C4-2B (cell line): ENCODE data around the gene SYPL2.
"Not testable (repeated sequence)": the region's sequence is repeated elsewhere in the genome, so short reads cannot be mapped to it uniquely, and the experiment has no call there.

Experiments
- H3K27ac ChIP-seq: fragments of 450-650 bp; 2 replicates; pipeline ENCODE4 v1.5.1; 2017
- CTCF ChIP-seq: fragments of 450-650 bp; conservative IDR thresholded peaks from 2 replicates; pipeline ENCODE4 v1.5.1; 2017; ENCODE audit warnings: mild to moderate bottlenecking
- ZFX ChIP-seq: fragments of 450-650 bp; IDR thresholded peaks from 2 replicates; pipeline ENCODE4 v1.6.1; 2017

Gene SYPL2

DNA sequence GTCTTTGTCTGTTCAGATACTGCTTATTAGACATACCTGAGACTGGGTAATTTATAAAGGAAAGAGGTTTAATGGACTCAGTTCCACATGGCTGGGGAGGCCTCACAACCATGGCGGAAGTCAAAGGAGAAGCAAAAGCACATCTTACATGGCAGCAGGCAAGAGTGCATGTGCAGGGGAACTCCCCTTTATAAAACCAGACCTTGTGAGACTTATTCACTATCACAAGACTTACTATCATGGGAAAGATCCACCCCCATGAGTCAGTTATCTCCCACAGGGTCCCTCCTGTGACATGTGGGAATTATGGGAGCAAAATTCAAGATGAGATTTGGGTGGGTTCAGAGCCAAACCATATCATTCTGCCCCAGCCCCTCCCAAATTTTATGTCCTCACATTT lies 33.0 kb upstream of the SYPL2 start:
- no peak overlapping the region for H3K27ac ChIP-seq
- no peak for TF ChIP-seq ZFX
- TF ChIP-seq CTCF: no peak

- TF ChIP-seq CTCF (no peak), ZFX (no peak)
- no peak overlapping the region for H3K27ac ChIP-seq
Measured at GRCh38 chr1:109434484-109434883, 31.9 kb upstream of the SYPL2 start.

DNA sequence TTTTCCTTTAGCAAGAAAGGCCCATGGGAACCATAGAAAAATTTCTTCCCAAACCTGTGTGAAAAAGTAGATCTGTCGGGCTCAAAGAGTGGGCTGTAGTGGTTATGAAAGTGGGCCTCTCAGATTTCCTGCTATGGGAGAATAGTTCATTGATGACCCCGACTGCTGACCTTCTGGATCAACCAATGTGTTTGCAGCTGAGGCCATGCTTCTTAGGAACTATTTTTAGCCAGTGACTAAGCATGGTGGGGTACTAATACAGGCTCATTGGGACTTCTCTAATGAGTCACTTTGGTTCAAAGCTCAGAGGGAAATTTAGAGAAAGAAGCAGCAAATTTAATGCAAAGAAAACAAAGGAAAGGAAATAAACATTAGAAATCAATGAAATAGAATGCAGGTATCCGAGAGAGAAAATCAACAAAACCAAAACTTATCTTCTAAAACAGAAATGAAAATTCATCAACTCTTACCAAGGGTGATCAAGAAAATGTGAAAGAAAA lies 27.5 kb upstream of the SYPL2 start:
- no peak for TF ChIP-seq CTCF
- TF ChIP-seq ZFX: no peak
- no peak overlapping the region for H3K27ac ChIP-seq

GRCh38 chr1:109441069-109441468 lies 25.3 kb upstream of the SYPL2 start:
- TF ChIP-seq ZFX (no peak), CTCF (no peak)

DNA sequence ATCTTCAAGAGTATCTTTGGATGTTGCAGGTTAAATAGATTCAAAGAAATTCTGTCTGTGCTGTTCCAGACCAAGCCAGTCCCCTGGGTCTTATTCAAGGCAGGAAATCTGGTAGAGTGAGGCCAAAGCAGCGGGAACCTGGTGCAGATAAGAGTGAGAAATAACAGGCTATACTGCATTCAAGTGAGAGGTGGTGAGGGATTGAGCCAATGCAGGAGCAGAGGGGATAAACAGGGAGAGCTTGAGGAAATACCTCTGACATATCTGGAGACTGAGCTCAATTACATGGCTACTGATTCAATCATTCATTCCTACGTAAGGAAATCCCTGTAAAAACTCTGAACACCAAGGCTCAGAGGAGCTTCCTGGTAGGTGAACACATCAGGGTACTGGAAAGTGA lies 22.9 kb upstream of the SYPL2 start:
- H3K27ac ChIP-seq: no peak overlapping the region
- TF ChIP-seq CTCF: no peak

More at GRCh38 chr1:109441069-109441468, 25.3 kb upstream of the SYPL2 start:
- H3K27ac ChIP-seq: no peak overlapping the region

- TF ChIP-seq ZFX (no peak), CTCF (no peak)
- H3K27ac ChIP-seq: no peak overlapping the region
Measured at GRCh38 chr1:109444346-109444745, 22.0 kb upstream of the SYPL2 start.

- H3K27ac ChIP-seq: not testable (repeated sequence)
Measured at GRCh38 chr1:109445949-109446695, 20.2 kb upstream of the SYPL2 start.

DNA sequence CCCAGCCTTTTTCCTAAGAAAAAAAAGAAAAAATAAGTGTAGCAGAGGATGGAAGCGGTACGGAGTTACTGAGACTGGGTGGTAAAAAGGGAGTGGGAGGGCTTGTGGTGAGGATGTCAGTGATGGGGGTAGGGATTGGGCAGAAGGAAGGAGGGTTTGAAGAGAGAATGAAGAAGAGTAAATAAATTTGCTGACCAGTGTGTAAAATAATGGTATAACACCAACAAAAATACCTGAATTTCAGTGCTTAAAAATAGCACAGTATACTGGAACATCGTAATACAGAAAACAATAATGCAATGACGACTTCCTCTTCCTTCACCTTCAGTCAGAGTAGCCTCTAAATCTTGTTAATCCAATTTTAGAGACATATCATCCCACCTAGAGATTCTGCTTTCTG lies 18.8 kb upstream of the SYPL2 start:
- H3K27ac ChIP-seq: no peak overlapping the region
- TF ChIP-seq ZFX: no peak
- no peak for TF ChIP-seq CTCF
